ENCODE results near the gene HEXA. TPM values are rescaled to one million over a fixed set of nuclear protein-coding genes. Genes with fewer than 3 reads are reported as not detected.

HEXA gene
- total and polyA plus RNA-seq, 2 of the 8 experiments (the other 6 are each of a cell fraction or from before 2014, with no cell fraction given): 52.5 to 73.7 TPM

DNA sequence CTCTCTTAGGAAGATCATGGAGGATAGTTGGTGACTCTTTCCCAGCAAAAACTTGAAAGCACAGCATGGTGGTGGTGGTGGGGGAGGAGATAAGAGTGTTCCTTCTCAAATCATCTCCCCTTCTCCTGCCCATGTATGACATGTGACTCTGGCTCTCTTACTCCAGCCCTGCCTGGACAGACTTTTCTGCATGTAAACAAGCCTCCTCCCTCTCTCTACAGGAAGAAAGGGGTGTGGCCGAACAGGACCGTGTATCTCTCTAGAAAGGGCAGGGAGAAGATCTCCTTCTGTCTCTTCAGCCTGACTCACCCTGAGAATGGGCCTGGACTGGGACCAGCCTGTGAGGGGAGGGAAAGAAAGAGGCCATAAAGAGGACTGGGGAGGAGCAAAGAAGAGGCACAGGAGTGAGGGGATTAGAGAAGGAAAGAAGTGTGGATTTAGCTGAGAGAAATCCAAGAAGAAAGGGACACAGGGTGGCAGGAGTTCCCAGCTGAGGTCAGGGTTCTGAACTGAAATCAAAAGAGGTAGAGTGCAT lies 57.3 kb downstream of the HEXA start (continued):
- no peak for TF ChIP-seq RBBP5 (IDR thresholded peaks at IDR 0.05; ENCODE audit: borderline replicate concordance, low read depth, low read length)
- no peak for TF ChIP-seq SP1 (IDR thresholded peaks at IDR 0.05; ENCODE audit: low read depth, low read length)
- no peak for TF ChIP-seq RNF2 (IDR thresholded peaks at IDR 0.05; ENCODE audit: borderline replicate concordance, low read depth, low read length, missing control alignments, poor library complexity, severe bottlenecking)
- TF ChIP-seq MAFK (IDR thresholded peaks at IDR 0.05; ENCODE audit: low read depth, low read length): no peak
- no peak for TF ChIP-seq SUZ12 (IDR thresholded peaks at IDR 0.05; ENCODE audit: low read length)
